ENCODE results near the gene PAXX.

PAXX gene

GRCh38 chr9:137039611-137040366 lies 47.6 kb downstream of the PAXX start:
- no peak for TF ChIP-seq CTCF (IDR thresholded peaks at IDR 0.05)

GRCh38 chr9:137040568-137040967 lies 48.3 kb downstream of the PAXX start:
- no peak for TF ChIP-seq CTCF (IDR thresholded peaks at IDR 0.05)

GRCh38 chr9:137041124-137041523 lies 48.9 kb downstream of the PAXX start:
- TF ChIP-seq CTCF (IDR thresholded peaks at IDR 0.05): no peak

- no peak for TF ChIP-seq CTCF (IDR thresholded peaks at IDR 0.05)
Measured at GRCh38 chr9:137042751-137043727, 50.8 kb downstream of the PAXX start.
